NK-92 treated with Interleukin-12 subunit alpha and Interleukin-12 subunit beta, amount 100 ng/mL, for 24 hours (cell line): Measurements from ENCODE around the gene CDC42EP4.
"Not testable (repeated sequence)": the region's sequence is repeated elsewhere in the genome, so short reads cannot be mapped to it uniquely, and the experiment has no call there.

Experiments used
- DNase-seq: peaks from one replicate; lab custom pipeline; 2025; lab: John Stamatoyannopoulos, UW

The CDC42EP4 gene

DNA sequence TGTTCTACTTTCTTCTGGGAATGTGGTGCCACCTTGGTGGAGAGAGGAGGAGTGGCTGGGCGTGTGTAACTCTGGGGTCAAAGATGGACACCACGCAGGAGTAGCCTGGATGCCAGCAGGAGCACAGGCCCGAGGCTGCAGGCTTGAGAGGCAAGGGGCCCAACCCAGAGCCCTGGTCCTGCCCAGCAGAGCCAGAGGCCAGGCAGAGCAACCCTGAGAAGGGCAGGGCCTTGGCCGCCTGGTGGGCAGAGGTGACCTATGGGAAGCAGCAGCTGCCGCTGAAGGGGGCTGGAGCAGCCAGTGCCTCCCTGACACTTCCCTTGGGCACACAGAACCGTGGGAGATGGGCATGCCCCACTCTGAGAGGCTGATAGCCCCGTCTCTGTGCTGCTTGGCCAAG, 32.1 kb downstream of the CDC42EP4 start:
- DNase-seq: no peak

DNA sequence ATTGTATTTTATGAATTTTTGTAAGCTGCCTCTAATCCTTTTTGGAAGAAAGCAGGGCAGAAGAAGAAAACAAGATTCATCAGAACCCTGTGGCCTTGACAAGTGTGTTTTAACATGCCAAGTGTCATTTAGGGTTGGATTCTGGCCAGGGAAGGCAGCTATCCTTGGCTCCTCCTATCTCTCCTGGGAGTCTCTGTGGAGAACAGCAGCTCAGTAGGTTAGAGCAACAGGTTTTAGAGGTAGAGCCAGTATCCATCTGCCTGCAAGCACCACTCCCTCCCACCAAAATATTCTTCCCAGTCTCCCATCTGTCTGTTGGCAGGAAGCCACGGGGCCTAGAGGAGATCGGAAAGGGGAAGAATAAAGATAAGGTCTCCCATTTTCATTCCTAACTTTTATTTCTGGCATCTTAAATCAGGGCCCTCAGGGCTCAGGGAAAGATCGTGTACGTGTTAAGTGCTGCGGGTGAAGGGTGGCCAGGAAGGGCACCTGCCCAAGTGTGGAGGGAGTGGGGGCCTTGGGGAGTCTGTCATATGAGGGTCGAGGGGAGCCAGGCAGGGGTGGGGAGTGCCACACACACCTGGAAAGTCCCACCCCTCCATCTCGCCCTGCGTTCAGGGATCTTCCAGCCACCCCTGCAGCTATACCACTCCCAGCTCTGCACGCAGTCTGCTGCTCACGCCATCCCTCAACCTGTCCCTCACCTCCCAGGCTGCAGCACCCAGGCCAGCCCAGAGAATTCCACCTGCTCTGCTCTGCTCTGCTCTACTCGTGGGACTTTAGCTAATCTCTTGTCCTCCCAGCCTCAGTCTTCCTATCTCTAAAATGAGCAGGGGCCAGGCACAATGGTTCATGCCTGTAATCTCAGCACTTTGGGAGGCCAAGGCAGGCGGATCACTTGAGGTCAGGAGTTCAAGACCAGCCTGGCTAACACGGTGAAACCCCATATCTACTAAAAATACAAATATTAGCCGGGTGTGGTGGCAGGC, 33.0 kb downstream of the CDC42EP4 start:
- DNase-seq: no peak

DNA sequence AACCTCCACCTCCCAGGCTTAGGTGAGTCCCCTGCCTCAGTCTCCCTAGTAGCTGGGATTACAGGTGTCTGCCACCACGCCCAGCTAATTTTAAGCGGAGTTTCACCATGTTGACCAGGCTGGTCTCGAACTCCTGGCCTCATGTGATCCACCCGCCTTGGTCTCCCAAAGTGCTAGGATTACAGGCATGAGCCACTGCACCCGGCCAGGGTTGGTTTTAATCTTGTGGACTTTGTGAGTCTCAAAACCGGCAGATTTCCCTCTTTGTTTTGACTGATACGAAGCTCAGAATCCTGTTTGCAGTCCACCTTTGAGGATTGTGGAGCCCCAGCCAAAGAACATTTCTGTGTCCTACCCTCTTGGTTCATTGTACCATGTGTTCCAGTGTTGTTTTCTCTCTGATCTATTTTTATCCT, 33.7 kb downstream of the CDC42EP4 start:
- no peak for DNase-seq

DNA sequence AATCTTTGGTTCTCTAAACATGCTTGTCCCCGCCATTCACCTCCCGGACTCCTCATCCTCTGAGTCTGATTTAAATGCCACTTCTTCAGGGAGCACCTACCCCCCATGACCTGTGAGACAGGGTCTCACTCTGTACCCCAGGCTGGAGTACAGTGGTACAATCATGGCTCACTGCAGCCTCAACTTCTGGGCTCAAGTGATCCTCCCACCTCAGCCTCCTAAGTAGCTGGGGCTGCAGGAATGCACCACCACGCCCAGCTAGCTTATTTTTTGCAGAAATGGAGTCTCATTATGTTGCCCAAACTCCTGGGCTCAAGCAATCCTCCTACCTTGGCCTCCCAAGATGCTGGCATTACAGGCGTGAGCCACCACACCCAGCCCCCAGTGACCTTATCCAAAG, 37.3 kb downstream of the CDC42EP4 start:
- no peak for DNase-seq

DNA sequence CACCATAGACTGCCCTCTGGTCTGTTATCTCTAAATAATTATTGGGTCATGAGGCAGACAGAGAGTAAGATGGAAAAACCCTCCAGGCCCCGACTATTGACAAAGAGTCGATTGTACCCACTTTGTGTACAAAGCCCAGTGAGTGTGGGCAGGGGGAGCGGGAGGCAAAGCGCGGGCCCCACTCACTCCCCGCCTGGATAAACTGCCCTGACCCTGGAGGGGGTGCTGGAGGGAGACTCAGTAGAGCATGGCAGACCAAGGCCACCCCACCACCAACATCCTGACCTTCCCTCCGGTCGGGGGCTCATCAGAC, 38.9 kb downstream of the CDC42EP4 start:
- DNase-seq: no peak

DNA sequence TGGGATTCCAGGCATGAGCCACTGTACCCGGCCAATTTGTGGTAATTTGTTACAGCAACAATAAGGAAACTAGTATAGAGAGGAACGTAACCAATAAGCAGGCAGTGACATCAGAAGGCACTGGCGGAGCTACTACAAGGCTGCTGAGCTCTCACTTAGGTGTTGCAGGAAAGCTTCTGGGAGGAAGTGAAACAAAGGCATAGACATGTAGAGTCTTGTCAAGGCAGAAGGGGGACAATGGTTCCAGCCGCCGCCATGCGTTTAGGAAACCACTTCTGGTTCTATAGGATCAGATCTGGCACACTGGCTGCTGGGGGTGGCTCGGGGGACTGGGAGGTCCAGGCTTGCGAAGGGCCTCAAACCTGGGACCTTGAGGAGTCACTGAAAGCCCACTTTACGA, 40.7 kb downstream of the CDC42EP4 start:
- no peak for DNase-seq

DNA sequence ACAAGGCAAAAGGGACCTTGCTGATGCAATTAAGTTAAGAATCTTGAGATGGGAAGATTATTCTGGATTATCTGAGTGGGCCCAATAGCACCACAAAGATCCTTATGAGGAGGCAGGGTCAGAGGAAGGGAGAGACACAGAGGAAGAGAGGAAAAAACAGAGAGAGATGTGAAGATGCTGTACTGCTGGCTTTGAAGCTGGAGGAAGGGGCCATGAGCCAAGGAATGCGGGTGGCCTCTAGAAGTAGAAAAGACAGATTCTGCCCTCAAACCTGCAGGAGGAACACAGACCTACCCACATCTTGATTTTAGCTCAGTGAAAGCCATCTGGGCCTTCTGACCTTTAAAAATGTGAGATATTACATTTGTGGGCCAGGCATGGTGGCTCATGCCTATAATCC, 42.0 kb downstream of the CDC42EP4 start:
- DNase-seq: no peak

DNA sequence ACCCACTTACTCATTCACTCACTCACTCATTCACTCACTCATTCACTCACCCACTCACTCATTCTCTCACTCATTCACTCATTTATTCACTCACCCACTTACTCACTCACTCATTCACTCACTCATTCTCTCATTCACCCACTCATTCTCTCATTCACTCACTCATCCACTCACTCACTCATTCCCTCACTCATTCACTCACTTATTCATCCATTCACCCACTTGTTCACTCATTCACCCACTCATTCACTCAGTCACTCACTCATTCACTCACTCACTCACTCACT, 42.5 kb downstream of the CDC42EP4 start:
- DNase-seq: no peak

DNA sequence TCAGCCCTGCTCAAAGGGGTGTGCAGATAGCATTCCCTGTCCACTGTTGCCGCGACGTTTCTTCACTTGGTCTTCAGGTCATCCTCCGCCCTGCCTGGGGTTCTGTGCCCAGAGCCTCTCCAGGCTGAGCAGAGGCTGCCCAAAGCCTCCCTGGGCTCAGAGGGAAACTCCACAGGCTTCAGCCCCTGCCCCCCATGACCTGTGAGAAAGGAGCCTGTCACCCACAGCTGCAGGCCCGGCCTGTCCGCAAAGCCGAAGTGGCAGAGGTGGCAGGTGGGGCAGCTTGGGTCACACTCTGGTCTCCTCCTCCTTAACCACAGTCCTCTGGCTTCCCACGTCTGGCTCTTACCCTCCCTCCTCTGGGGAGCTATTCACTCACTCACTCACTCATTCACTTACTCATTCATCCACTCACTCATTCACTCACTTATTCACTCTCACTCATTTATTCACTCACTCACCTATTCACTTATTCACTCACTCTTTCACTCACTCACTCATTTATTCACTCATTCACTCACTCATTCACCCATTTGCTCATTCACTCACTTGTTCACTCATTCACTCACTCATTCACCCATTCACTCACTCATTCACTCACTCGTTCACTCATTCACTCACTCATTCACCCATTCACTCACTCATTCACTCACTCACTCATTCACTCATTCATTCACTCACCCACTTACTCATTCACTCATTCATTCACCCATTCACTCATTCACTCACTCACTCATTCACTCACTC, 43.0 kb downstream of the CDC42EP4 start:
- no peak for DNase-seq

DNA sequence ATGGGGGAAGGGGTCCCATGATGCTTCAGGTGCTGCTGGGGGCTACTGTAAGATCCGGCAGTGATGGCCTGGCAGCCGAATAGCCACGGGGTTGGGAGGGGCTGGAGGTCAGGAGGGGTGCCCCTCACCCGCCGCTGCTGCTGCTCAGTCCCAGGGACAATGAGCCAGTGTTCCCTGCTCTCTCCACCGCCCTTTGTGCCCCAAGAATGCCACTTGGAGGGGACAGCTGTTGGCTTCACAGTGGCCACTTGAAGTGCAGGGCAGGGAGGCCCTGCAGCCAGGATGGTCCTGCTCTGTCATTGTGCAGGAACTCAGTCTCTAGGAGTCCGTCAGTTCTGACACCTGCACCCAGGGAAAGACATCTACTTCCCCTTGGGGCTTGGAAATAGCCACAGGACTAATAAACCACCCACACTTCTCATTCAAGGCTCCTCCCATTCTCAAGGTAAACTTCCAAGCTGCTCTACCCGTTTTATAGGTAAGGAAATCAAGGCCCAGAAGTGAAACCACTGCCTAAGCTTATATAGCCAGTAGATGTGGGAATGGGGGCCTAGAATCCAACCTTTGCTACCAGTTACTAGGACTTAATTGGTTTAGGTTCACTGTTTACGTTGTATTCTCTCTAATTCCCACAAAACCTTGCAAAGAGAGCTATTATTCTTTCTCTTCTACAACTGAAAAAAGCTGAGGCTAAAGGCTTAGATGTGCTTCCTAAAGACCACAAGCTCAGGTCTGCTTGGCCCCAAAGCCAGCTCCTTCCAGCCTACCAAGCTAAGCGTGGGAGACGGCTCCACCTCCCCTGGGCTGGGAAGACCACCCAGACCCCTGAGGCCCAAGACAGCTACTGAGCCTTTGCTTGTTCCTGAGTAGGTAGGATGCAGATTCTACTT, 43.9 kb downstream of the CDC42EP4 start:
- no peak for DNase-seq

DNA sequence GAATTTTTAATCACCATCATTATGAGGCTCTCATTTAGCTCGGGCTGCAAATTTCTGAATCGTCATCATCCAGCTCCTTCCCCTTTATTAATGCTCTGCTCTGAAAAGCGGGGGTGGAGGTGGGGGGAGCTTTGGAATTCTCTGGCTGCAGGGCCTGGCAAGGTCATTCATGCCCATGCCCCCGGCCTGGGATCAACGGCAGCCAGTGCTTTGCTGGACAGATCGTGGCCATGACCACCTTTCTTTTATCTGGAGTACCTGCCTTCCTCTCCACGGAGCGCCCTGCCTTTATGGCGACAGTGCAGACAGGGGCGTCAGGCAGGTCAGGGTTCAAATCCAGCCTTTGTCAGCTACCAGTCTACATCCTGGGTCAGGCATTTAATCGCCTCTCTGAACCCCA, 45.0 kb downstream of the CDC42EP4 start:
- no peak for DNase-seq

DNA sequence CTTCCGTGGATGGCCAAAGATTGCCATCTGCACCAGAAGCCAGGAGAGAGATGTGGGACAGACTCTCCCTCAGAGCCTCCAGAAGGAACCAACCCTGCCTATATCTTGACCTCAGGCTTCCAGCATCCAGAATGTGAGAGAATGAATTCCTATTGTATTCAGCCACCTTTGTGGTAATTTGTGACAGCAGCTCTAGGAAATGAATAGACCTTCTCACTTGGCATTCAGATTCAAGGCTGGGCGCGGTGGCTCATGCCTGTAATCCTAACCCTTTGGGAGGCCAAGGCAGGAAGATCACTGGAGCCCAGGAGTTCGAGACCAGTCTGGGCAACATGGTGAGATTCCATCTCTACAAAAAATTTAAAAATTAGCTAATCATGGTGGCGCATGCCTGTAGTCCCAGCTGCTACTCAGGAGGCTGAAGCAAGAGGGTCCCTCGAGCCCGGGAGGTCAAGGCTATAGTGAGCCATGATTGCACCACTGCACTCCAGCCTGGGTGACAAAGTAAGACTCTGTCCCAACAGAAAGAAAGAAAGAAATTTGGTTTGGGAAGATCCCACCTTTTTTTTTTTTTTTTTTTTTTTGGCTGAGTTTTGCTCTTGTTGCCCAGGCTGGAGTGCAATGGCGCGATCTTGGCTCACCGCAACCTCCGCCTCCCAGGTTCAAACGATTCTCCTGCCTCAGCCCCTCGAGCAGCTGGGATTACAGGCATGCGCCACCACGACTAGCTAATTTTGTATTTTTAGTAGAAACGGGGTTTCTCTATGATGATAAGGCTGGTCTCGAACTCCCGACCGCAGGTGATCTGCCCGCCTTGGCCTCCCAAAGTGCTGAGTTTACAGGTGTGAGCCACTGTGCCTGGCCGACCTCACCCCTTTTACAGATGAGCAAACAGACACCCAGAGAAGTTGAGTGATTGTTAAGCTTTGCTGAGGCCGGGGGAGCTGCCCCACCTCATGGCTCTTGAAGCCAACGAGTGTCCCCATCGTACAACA, 45.9 kb downstream of the CDC42EP4 start:
- no peak for DNase-seq

DNA sequence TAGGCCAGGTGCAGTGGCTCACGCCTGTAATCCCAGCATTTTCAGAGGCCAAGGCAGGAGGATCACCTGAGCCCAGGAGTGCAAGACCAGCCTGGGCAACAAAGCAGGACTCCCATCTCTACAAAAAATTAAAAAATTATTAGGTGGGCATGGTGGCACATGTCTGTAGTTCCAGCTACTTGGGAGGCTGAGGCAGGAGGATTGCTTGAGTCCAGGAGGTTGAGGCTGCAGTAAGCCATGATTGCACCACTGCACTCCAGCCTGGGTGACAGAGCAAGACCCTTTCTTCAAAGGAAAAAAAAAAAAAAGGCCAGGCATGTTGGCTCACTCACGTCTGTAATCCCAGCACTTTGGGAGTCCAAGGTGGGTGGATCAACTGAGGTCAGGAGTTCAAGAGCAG, 47.4 kb downstream of the CDC42EP4 start:
- DNase-seq: not testable (repeated sequence)

DNA sequence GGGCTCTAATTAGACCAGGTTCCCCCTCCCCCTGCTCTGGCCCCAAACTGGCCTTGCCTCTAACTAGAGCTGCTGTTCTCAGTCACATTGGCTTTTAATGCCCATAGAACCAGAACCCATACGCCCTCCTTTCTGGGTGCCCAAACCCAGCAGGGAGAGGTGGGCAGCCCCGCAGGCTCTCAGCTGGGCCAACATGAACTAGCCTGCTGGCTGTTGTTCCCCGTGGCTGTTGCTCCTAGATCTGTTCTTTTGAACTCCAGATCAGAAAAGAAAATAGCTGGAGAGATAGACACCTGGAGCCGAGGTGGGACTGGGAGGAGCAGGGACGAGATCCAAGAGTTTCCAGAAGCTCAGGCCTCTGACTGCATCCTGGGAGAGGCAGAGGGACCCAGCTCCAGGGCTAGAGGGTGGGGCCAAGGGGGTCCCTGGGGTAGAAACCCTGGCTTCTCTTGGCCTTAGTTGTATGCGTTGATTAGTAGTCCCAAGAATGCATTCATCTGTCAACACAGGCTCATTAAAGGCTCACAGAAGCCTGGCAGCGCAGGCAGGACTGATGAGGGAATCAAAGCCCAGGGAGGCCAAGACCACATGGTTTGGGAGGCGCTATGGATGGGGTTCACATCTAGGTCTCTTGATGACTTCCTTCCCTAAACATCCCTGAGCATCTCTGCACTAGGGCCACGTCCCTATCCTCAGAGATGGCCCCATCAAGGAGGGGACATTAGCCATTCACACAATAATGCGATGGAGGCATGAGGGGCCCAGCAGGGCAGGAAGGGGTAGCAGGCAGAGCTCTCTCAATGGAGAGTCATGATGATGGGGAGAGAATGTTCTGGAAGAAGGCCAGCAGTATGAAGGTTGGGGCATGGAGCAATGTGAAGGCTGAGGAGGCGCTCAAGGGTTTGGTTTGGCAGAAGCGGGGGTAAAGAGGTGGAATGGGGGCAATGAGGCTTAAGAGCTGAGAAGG, 48.8 kb downstream of the CDC42EP4 start:
- no peak for DNase-seq

DNA sequence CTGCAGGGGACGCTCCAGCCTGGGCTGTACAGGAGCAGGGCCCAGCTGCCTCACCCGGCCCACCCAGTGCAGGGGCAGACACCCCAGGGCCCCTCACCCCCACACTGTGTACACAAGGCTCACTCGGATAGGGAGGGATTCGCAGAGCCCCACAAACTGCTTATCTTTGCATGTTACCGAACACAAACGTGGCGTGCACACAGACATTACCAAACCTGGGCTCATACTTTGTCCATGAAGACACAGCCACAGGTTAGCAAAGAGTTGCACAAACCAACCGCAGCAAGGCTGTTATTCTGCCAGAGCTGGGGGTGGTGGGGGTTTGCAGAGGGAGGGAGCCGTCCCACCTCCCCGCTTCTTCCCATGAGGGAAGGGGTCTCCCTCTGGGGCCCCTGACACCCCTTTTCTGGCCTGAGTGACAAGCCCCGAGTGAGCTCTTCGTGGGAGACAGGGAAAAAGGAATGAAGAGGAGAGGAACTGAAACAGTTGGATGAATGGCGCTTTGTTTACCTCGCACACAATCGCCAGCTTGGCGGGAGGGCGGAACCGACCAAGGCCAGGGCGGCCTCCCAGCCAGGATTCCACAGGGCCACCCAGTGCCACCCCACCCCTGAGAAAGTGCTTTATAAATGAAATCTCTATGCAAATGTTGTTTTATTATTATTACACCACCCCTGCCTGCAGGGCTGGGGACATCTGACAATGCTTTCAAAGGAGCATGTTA, 49.7 kb downstream of the CDC42EP4 start:
- DNase-seq: no peak

DNA sequence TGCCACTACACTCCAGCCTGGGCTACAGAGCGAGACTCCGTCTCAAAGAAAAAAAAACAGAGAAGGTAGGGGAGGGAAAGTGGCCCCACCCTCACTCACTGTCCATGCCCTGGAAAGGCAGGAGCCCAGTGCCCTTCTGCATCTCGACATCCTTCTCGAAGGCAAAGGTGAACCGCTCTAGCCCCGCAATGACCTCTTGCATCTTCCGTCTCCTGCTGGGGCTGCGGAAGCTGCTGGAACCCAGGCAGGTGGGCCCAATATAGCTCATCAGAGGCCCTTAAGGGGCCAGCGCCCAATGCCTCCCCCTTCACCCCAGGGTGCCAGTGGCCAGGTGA, 50.2 kb downstream of the CDC42EP4 start, which contains the start of gene CPSF4L:
Gene CPSF4L (minus strand): TSS at position 264 of the 335 bp plus-strand sequence. CDS start 62 bp downstream, at position 202.
- DNase-seq: no peak

DNA sequence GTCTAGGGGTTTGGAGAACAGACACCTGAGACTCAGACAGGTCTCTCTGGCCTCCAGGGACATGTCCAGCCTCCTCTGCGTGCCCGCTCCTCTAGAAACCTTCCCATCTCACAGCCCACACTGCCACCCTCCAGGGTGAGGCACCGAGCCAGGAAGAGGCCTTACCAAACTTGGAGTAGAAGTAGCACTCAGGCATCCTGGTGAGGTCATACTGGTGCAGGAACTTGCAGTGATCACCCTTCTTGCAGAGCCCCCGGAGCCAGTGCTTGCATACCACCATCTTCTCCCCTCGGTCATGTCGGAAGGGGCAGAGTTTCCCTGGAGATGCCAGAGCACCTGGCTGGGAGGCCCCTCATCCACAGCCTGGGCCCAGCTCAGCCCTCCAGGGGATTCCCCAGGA, 54.3 kb downstream of the CDC42EP4 start:
- no peak for DNase-seq

DNA sequence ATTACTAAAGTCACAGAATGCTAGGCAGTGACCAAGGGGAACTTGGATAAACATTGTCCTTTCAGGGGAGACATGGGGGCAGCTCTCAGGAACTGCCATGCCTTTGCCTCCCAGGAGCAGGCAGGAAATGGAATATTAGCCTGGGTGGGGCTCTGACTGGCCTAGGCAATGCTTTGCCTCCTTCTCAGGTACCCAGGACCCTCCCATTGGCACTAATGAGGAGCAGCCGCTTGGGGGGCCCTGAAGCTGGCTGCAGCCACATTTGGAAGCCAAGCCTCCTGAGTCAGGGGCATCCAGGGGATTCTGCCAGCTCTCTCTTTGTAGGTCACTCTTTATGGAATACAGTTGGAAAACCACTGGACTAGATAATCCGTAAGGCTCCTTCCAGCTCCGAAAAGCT, 55.6 kb downstream of the CDC42EP4 start:
- no peak for DNase-seq

DNA sequence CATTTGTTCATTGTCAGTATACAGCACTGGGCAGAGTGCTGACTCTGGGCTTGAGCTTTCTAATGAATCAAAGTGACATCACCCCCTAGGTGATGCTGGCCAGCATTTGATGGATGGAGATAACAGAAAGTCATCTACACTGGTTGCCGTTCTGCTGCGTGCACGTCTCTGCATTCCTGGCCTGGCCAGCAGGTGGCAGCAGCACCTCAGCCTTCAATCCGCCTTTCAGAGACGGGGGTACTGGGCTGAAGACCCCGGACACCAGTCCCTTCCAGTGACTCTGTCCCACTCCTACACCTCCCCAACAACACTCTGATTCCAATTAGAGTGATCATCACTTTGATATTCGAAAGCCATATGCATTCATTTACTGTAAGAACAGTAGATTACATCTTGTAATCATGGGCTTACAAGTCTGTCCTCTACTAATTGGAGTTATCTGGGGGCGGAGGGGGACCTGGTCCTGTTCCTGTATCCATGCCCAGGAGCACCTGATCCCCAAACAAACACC, 56.1 kb downstream of the CDC42EP4 start:
- peak; percentile 43 for DNase-seq
